ENCODE measurements around the gene NFYB. TPM values are rescaled to one million over a fixed set of nuclear protein-coding genes. Genes with fewer than 3 reads are reported as not detected.

Gene NFYB
- total RNA-seq, 4 donors from 2014 or later = 40.9 to 63.0 (median 44.9) TPM

DNA sequence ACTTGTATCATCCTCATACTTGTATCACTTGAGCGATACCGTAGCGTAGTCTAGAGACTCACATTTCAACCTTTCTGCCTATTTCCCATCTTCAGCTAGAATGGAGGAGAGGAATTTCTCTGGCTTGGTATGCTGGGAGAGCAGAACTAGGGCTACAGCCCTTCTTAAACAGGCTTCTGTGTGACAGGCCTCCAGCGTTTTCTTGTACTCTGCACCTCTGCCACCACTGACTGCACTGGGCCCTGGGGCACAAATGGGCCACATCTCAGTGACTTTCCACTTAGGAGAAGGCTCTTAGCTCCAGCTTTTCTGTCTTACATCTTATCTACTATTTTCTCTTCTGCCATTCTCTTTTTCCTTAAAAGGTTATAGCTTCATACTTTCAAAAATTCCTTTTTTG is 46.9 kb downstream of the NFYB start:
- TF ChIP-seq, protein P1, sequence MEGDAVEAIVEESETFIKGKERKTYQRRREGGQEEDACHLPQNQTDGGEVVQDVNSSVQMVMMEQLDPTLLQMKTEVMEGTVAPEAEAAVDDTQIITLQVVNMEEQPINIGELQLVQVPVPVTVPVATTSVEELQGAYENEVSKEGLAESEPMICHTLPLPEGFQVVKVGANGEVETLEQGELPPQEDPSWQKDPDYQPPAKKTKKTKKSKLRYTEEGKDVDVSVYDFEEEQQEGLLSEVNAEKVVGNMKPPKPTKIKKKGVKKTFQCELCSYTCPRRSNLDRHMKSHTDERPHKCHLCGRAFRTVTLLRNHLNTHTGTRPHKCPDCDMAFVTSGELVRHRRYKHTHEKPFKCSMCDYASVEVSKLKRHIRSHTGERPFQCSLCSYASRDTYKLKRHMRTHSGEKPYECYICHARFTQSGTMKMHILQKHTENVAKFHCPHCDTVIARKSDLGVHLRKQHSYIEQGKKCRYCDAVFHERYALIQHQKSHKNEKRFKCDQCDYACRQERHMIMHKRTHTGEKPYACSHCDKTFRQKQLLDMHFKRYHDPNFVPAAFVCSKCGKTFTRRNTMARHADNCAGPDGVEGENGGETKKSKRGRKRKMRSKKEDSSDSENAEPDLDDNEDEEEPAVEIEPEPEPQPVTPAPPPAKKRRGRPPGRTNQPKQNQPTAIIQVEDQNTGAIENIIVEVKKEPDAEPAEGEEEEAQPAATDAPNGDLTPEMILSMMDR (IDR thresholded peaks at IDR 0.05) = no peak
- no peak for TF ChIP-seq POLR2A (IDR thresholded peaks at IDR 0.05)
- H3K27ac ChIP-seq = no peak overlapping the region
- no peaks in the 10 kb centered on the region for H3K4me1 ChIP-seq
- no peaks in the 10 kb centered on the region for H3K27me3 ChIP-seq
- H3K36me3 ChIP-seq = no peaks in the 10 kb centered on the region
- no peaks in the 10 kb centered on the region for H3K9me3 ChIP-seq
- intact Hi-C loops (cut with DNase I; ENCODE audit: low total_unique reads) = no loop called here
- no peak overlapping the region for H3K4me3 ChIP-seq
- DNase-seq = no peak

DNA sequence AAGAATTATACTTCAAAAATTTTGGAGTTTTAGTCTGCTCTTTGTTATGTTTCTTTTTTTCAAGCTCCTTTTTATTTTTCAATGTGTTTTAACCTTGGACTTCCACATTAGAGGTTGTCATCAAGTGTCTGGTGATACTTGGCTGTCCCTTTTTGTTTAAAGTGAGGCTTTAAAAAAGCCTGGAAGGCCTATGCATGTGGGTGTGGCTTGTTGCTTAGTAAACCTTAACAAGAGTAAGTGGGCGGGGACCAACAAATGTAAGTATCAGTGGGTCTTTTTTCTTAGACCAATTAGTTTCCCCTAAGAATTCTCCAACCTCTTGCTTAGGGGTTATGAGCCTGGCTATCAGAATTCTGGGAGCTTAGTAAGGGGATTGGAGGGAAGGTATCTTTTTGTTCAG is 47.3 kb downstream of the NFYB start:
- intact Hi-C loops (cut with DNase I; ENCODE audit: low total_unique reads) = no loop called here

DNA sequence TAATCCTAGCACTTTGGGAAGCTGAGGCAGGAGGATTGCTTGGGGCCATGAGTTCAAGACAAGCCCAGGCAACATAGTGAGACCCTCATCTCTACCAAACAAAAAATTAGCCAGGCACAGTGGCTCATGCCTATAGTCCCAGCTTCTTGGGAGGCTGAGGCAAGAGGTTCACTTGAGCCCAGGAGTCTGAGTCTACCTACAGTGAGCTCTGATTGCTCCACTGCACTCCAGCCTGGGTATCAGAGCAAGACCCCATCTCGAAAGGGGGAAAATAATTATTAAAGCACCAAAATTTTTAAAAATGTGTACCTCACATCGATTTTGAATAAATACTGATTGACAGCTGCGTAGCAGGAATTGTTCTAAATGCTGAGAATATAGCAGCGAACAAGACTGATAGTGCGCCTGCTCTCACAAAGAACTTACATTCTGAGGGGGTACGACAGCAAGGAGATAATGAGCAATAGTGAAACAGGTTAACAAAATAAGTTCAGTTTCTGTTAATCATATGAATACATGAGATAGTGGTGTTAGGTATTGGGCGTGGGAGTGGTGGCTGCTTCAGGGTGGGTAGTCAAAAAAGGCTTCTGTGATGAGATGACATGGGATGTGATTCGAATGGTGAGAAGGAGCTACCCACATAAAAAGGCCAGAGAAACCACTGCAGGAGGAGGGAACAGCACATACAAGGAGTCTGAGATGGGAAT is 54.1 kb downstream of the NFYB start:
- H3K27ac ChIP-seq = no peak overlapping the region
- no peak overlapping the region for H3K4me3 ChIP-seq
- intact Hi-C loops (cut with DNase I; ENCODE audit: low total_unique reads) = no loop called here
- no peak for DNase-seq
- TF ChIP-seq, protein P1 (IDR thresholded peaks at IDR 0.05) = no peak
- no peaks in the 10 kb centered on the region for H3K9me3 ChIP-seq
- H3K36me3 ChIP-seq = no peaks in the 10 kb centered on the region
- H3K4me1 ChIP-seq = no peaks in the 10 kb centered on the region
- no peaks in the 10 kb centered on the region for H3K27me3 ChIP-seq

More for the DNA sequence above, 47.3 kb downstream of the NFYB start:
- Histone ChIP-seq H3K4me1 (no peaks in the 10 kb centered on the region), H3K27me3 (no peaks in the 10 kb centered on the region), H3K9me3 (no peaks in the 10 kb centered on the region), H3K27ac (no peak overlapping the region), H3K36me3 (no peaks in the 10 kb centered on the region), H3K4me3 (no peak overlapping the region)
- TF ChIP-seq, protein P1 (IDR thresholded peaks at IDR 0.05) = no peak
- no peak for TF ChIP-seq POLR2A (IDR thresholded peaks at IDR 0.05)
- no peak for DNase-seq

DNA sequence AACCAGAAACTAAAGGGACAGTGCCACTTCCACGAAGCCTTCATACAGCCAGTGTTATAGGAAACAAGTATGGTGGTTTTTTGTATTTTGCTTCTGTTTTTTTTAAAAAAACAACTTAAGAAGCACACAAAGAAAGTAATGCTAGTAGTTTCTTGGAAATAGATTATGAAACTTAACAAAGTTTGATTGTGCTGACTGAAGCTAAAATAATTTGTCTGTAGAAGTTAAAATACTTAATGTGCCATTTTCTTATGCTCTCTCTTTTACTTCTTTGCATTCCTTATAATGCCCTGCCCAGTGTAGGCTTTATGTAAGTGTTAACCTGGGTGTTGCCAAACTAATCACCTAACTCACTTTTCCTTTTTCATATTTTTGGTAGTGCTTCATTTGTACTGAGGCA is 57.2 kb downstream of the NFYB start:
- Histone ChIP-seq H3K27me3 (no peaks in the 10 kb centered on the region), H3K36me3 (no peaks in the 10 kb centered on the region), H3K9me3 (no peaks in the 10 kb centered on the region), H3K27ac (no peak overlapping the region), H3K4me1 (no peaks in the 10 kb centered on the region), H3K4me3 (no peak overlapping the region)
- no peak for DNase-seq
- TF ChIP-seq, protein P1 (IDR thresholded peaks at IDR 0.05) = no peak
- no peak for TF ChIP-seq POLR2A (IDR thresholded peaks at IDR 0.05)
- intact Hi-C loops (cut with DNase I; ENCODE audit: low total_unique reads) = no loop called here

DNA sequence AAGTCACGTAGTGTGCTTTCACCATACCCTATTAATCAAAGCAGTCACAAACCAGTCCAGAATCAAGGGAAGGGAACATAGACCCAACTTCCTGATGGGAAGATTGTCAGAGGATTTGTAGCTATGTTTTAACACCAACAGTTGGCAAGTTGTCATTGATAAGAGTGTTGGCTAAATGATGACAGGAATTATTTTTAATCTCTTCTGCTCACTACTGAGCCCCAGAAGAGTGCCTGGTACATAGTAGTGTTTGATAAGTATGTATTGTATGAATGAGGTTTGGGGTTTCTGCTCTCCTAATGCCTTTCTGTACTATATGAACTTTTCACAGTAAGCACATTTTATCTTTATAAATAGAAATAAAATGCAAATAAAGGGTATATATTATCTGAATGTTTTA is 59.0 kb downstream of the NFYB start:
- H3K4me1 ChIP-seq = no peaks in the 10 kb centered on the region
- no peak overlapping the region for H3K4me3 ChIP-seq
- no peaks in the 10 kb centered on the region for H3K27me3 ChIP-seq
- TF ChIP-seq POLR2A (IDR thresholded peaks at IDR 0.05) = no peak
- TF ChIP-seq, protein P1 (IDR thresholded peaks at IDR 0.05) = no peak
- no peak for DNase-seq
- no peak overlapping the region for H3K27ac ChIP-seq
- no peaks in the 10 kb centered on the region for H3K9me3 ChIP-seq
- intact Hi-C loops (cut with DNase I; ENCODE audit: low total_unique reads) = no loop called here
- no peaks in the 10 kb centered on the region for H3K36me3 ChIP-seq
